Gastrocnemius medialis (tissue), 4 donors: Measurements from ENCODE around the gene PIK3CA. TPM values are rescaled to one million over a fixed set of nuclear protein-coding genes. Genes with fewer than 3 reads are reported as not detected.

Source experiments
- ATAC-seq, 2 donors: fragments of 150-250 bp; one replicate each; pipeline ENCODE4 v1.9.1; 2016
- DNase-seq, 2 donors: peaks; one replicate each; pipeline ENCODE4 v3.0.0-alpha.2; 2019
- H3K27ac ChIP-seq, 4 donors: fragments of 200-600 bp; sonication (generic); 1 replicate in 1 of 4; 2 replicates in 3 of 4; pipeline ENCODE4 v1.5.1; 2016 to 2018; ENCODE audit warnings: mild to moderate bottlenecking in 2 of 4, moderate library complexity in 1 of 4
- H3K27me3 ChIP-seq, 3 donors: fragments of 200-600 bp; sonication (generic) in 2 of 3; 1 replicate in 1 of 3; 2 replicates in 2 of 3; pipeline versions ENCODE4 v1.5.1 to v1.6.0; 2016 to 2019; ENCODE audit warnings: mild to moderate bottlenecking in 1 of 3, moderate library complexity in 1 of 3
- H3K36me3 ChIP-seq, 2 donors: fragments of 200-600 bp; sonication (generic) in 1 of 2; one replicate each; pipeline ENCODE4 v1.5.1; 2017 to 2018
- H3K4me1 ChIP-seq, 2 donors: fragments of 200-600 bp; sonication (generic) in 1 of 2; one replicate each; pipeline ENCODE4 v1.5.1; 2016 to 2017; ENCODE audit warnings: mild to moderate bottlenecking in 2 of 2
- H3K4me3 ChIP-seq, 4 donors: fragments of 200-600 bp; sonication (generic) in 3 of 4; 1 replicate in 1 of 4; 2 replicates in 3 of 4; pipeline ENCODE4 v1.5.1; 2016 to 2019; ENCODE audit warnings: mild to moderate bottlenecking in 2 of 4
- H3K9me3 ChIP-seq, 3 donors: fragments of 200-600 bp; sonication (generic) in 2 of 3; 1 replicate in 1 of 3; 2 replicates in 2 of 3; pipeline ENCODE4 v1.5.1; 2016 to 2019
- CTCF ChIP-seq, 5 experiments: fragments of 450-650 bp in 3 of 5; fragments of 200-600 bp in 2 of 5; sonication (generic) in 2 of 5; IDR thresholded peaks in 4 of 5; conservative IDR thresholded peaks in 1 of 5; 1 replicate in 4 of 5; 2 replicates in 1 of 5; pipeline ENCODE4 v1.5.1; 2016 to 2019; ENCODE audit warnings: antibody characterized with exemption in 5 of 5, mild to moderate bottlenecking in 3 of 5, moderate library complexity in 3 of 5
- POLR2A ChIP-seq, 2 donors: fragments of 450-650 bp; IDR thresholded peaks; one replicate each; pipeline ENCODE4 v1.6.1; 2017; ENCODE audit warnings: antibody characterized with exemption in 2 of 2, mild to moderate bottlenecking in 2 of 2, moderate library complexity in 2 of 2
- in situ Hi-C, 4 donors: fragments of 200-750 bp; cut with MboI; loops; one replicate each; pipeline versions ENCODE4 v1.15.0 to v1.8.0; 2017; ENCODE audit warnings: low sequenced_read_pairs in 4 of 4
- intact Hi-C: fragments of 100-400 bp; cut with DNase I; formaldehyde crosslinking; loops from one replicate; pipeline ENCODE4 v1.15.1; 2023; ENCODE audit warnings: low total_unique reads
- total RNA-seq, 4 donors: library from RNA; depleted of rRNA; stranded (reverse); fragments of >200 nt; gene quantifications; one replicate each; pipeline versions ENCODE4 v1.1.0 to v1.2.3, GENCODE V29; 2016

PIK3CA gene
- total RNA-seq, 4 donors from 2014 or later: 16.0 to 29.4 (median 23.1) TPM

GRCh38 chr3:179265092-179265491 lies 116.9 kb downstream of the PIK3CA start:
- Histone ChIP-seq H3K27ac (no peak overlapping the region), H3K9me3 (no peaks in the 10 kb centered on the region), H3K27me3 (no peaks in the 10 kb centered on the region), H3K36me3 (no peaks in the 10 kb centered on the region), H3K4me3 (no peak overlapping the region), H3K4me1 (no peaks in the 10 kb centered on the region)
- intact Hi-C loops: no loop called here
- in situ Hi-C loops: no loop called here
- ATAC-seq: no peak
- TF ChIP-seq POLR2A (IDR thresholded peaks at IDR 0.05) (no peak), CTCF (IDR thresholded peaks at IDR 0.05 in 4 of 5, conservative IDR thresholded peaks at IDR 0.05 in 1 of 5) (no peak)
- DNase-seq: no peak

- Histone ChIP-seq H3K4me1 (no peaks in the 10 kb centered on the region), H3K4me3 (no peak overlapping the region), H3K9me3 (no peaks in the 10 kb centered on the region), H3K36me3 (no peaks in the 10 kb centered on the region), H3K27me3 (no peaks in the 10 kb centered on the region), H3K27ac (no peak overlapping the region)
- intact Hi-C loops (no loop called here), in situ Hi-C loops (no loop called here)
- DNase-seq (no peak), ATAC-seq (no peak)
- TF ChIP-seq CTCF (IDR thresholded peaks at IDR 0.05 in 4 of 5, conservative IDR thresholded peaks at IDR 0.05 in 1 of 5): no peak
- TF ChIP-seq POLR2A (IDR thresholded peaks at IDR 0.05): no peak
These were observed 117.7 kb downstream of the PIK3CA start for GRCh38 chr3:179265875-179266274.

- H3K4me1 ChIP-seq: no peaks in the 10 kb centered on the region
- DNase-seq (no peak), ATAC-seq (peak; percentile 50 to 51)
- H3K27ac ChIP-seq: peak overlapping the region in 2 of 4 donors; percentile 7 to 38
- intact Hi-C loops: no loop called here
- H3K36me3 ChIP-seq: no peaks in the 10 kb centered on the region
- in situ Hi-C loops: no loop called here
- no peaks in the 10 kb centered on the region for H3K27me3 ChIP-seq
- peak overlapping the region in 1 of 4 donors; percentile 30 for H3K4me3 ChIP-seq
- TF ChIP-seq CTCF (IDR thresholded peaks at IDR 0.05 in 4 of 5, conservative IDR thresholded peaks at IDR 0.05 in 1 of 5) (no peak), POLR2A (IDR thresholded peaks at IDR 0.05) (no peak)
- H3K9me3 ChIP-seq: no peaks in the 10 kb centered on the region
These were observed 118.6 kb downstream of the PIK3CA start for GRCh38 chr3:179266701-179267211.

DNA sequence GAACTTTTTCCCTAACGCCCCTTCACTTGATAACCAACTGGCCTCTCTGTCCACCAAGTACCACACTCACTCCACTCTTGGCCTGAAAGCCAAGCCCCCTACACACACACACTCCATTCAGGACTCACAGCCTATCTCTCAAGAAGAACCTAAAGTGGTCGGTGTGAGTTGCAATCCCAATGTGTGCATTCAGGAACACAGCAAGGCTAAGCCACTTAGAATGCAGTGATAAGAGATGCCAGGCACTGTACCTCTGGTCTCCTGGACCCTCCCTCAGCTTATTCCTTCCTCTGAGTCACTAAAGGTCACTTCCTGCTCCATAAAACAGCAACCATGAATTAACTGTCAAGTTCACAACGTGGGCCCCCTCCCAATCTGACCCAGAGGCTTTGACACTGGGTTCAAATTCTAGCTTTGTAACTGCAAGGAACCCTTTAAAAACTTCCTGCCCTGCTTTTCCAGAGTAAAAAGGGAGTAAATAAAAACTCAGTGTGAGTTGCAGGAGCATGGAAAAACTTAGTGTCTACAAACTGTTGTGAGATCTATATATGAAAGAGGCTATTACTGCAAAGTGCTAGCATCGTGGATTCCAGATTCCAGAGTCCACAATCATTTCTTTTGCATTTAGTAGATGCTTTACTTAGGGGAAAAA lies 120.4 kb downstream of the PIK3CA start:
- Histone ChIP-seq H3K27me3 (no peaks in the 10 kb centered on the region), H3K27ac (no peak overlapping the region), H3K9me3 (no peaks in the 10 kb centered on the region), H3K36me3 (no peaks in the 10 kb centered on the region), H3K4me3 (no peak overlapping the region), H3K4me1 (no peaks in the 10 kb centered on the region)
- DNase-seq: no peak
- intact Hi-C loops: no loop called here
- TF ChIP-seq CTCF (IDR thresholded peaks at IDR 0.05 in 4 of 5, conservative IDR thresholded peaks at IDR 0.05 in 1 of 5): no peak
- no peak for TF ChIP-seq POLR2A (IDR thresholded peaks at IDR 0.05)
- in situ Hi-C loops: no loop called here
- no peak for ATAC-seq
